Measurements from ENCODE around the gene MICAL3.

The MICAL3 gene

DNA sequence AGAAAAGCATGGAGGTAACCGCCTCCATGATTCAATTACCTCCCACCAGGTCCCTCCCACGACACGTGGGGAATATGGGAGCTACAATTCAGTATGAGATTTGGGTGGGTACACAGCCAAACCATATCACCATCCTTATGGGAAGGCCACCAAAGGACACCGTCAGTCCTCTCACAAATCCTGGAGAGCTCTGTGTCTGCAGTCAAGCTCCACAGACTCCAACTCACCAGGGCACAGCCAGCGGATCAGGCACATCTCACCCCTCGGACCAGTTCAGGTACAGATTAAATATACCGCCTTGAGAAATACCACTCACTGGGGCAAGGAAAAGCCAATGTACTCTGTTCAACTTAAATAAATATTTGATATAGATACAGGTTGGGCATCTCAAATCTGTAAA is 100.3 kb downstream of the MICAL3 start:
- DNase-seq, result no peak

GRCh38 chr22:17922925-17923903 is 101.1 kb downstream of the MICAL3 start:
- DNase-seq, result no peak

DNA sequence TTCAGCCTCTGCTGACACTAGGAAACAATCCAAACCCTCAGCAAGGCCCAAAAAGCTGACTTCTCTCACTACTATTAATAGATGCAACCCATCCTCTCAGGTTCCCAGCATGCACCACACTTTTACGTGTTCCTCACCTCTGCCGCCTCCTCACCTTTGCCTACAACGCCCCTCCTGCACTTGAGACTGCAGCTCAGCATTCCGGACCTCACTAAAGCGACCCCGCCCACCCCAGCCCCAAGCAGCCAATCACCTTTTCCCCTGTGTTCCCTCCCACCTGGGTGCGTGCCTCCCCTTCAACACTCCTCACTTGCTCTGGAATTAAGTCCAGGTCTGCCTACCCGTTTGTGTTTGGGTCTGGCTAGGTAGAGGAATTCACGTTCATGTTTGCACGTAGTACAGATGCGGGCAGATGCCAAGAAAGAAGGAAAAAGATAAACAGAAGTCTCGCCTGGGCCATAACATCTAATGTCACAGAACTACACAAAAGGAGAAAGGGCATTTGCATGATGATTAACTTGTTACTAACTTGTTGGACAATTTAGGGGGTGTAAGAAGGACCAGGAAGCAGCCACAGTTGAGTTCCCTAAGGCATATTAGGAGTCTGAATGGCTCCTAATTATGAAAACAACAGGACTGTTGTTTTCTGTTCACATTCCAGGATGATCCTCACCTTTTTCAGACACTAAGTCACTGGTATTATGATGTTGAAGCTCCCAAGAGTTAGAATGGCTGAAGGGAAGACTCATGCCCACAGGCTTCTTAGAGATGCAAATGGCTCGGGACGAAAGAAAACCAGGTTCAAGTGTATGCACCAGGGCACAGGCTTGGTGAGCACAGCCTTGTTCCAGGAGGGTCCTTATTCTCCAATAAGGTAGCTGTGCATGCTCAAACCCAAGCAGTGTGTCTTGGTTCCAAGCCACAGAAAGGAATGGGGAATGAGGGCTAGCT is 102.2 kb downstream of the MICAL3 start:
- no peak for DNase-seq

- DNase-seq, result no peak
These were observed 103.2 kb downstream of the MICAL3 start for GRCh38 chr22:17920992-17921650.

- no peak for DNase-seq
These were observed 104.2 kb downstream of the MICAL3 start for GRCh38 chr22:17920145-17920605.

DNA sequence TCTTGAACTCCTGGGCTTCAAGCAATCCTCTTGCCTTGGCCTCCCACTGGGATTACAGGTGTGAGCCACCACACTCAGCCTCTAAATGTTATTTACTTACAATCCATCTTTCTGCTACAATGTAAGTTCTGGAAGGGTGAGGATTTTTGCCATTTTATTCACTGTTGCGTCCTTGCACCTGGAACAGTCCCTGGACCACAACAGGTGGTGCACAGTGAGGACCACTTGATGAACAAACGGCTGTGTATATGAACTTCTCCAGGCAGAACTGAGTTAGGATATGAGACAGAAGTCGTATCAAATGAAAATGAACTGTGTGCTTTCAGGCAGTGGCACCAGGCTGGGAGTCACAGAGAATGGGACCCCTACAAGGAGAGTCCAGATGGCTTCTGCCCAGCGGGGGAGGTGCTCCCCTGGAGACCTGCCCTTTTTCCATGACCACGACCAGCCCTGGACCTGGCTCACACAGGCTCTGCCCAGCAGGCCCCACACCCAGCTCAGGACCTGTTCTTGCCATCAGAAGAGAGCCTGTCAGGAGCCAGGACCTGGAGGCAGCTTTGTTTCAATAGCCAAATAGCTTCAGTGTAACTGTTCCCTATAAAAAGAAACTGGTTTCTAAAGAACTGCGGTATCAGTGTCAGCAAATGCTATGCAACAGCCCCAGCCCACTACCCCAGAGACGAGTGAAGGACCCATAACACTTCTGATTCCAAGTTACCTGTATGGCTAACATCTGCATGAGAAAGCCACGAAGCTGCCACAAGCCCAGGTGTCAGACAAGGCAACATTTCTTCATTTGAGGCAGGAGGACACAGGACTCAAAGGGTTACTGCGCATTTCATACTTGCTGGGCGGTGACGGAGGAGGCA is 104.9 kb downstream of the MICAL3 start:
- DNase-seq, result no peak

- no peak for DNase-seq
These were observed 105.5 kb downstream of the MICAL3 start for GRCh38 chr22:17918840-17919239.

- DNase-seq, result no peak
These were observed 106.8 kb downstream of the MICAL3 start for GRCh38 chr22:17917490-17917983.

GRCh38 chr22:17916226-17916889 is 108.0 kb downstream of the MICAL3 start:
- no peak for DNase-seq

GRCh38 chr22:17915676-17916075 is 108.7 kb downstream of the MICAL3 start:
- DNase-seq, result no peak

GRCh38 chr22:17915188-17915587 is 109.2 kb downstream of the MICAL3 start:
- no peak for DNase-seq

GRCh38 chr22:17914474-17914873 is 109.9 kb downstream of the MICAL3 start:
- DNase-seq, result no peak

DNA sequence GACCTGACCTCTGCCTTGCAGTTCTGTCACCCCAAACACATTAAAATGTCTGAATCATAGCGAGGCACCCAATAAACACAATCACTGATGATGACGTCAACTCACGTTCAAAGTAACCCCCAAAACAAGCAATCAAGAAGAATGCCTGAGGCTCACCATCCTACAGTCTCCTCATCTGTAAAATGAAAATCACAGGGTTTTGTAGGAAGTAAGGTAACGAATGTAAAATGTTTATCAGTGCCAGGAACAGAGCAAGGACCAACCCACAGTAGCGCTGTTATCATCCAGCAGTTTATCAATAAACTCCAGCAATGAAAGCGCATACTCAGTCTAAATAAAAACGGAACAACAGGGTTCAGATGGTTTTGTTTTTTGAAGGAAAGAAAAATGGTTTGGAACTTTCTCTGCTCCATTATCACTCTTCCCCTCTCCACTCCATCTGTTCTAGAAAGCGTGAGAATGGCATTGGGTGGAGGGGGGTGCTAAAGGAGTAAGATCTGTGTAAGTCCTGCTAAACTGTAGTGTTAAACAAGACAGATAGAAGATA is 110.5 kb downstream of the MICAL3 start:
- no peak for DNase-seq

DNA sequence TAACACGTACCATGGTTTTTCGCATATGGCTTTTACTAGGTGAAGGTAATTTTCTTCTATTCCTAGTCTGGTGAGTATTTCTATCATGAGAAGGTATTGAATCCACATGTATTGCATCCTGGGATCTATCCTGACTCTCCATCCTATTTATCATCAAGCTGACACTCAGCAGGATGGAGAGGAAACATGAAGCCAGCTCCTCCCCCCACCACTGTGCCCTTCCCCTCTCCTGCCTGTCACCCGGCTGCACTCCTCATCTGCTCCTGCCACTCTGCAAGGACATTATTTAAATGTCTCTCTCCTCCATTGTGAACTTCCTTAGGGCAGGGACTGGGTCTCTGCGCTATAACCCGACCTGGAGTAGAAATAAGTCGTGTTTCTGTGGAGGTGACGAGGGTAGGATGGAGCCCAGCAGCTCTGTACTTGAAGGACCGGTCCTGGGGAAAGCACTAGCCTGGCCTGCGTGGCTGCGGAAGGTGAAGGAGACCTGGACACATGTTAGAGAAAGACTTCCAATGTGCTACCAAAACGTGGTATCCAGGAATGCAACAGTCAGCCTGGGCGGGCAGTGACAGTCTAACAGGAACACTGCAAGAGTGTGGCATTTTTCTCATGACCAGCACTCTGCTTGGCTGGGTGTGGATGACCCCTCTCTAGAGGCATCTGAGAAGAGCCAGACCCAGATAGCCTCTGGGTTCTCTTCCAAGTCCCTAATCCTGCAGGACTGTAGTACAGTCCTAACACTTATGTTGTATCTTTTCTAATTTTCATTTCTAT is 111.2 kb downstream of the MICAL3 start:
- no peak for DNase-seq

GRCh38 chr22:17911887-17912286 is 112.5 kb downstream of the MICAL3 start:
- DNase-seq, result no peak

DNA sequence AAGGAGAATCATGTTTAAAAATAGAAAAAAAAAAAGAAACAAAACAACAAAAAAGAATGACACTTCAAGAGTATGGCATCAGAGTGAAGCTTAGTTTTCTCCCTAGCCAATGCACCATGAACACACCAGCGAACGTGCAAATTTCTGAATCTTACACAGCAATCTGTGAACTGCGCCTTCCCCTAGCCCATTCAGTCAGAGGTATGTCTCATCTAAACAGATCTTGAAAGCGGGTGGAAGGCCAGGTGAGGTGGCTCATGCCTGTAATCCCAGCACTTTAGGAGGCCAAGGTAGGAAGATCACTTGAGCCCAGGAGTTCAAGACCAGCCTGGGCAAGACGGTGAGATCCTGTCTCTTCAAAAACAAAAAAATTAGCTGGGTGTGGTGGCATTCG is 113.1 kb downstream of the MICAL3 start:
- no peak for DNase-seq

DNA sequence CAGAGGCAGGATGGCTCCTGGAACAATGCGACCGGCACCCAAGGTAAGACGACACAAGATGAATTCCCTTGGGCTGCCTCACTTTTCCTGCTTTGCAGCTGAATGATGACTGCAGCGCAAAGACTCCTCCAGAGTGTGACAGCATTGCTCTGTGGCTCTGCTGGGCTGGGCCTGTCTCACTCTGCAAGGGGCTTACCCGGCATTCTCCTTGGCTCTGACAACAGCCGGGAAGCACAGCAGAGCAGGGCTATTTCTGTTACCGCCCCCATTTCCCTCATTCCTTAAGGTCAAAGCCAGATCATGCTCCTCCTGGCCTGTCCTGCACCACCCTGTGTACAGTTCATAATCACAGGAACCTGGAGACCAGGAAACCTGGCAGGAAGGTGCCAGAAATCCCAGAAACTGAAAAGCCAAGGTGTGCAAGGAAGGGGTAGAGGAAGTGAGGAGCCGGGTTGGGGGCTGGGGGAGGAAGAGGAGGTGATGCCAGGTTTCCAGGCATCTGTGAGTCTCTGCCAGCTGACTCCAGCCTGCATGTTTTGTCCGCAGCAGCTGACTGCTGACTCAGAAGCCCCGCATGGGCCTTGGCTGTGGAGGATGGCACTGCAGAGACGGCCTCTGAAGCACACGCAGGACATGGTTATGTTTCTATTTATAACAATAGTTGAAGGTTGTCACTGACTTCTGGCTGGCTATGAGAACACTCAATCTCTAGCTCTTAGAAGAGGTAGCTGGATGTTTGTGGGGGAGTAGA is 113.6 kb downstream of the MICAL3 start:
- DNase-seq, result no peak

- DNase-seq, result no peak
These were observed 116.7 kb downstream of the MICAL3 start for GRCh38 chr22:17907748-17908051.

DNA sequence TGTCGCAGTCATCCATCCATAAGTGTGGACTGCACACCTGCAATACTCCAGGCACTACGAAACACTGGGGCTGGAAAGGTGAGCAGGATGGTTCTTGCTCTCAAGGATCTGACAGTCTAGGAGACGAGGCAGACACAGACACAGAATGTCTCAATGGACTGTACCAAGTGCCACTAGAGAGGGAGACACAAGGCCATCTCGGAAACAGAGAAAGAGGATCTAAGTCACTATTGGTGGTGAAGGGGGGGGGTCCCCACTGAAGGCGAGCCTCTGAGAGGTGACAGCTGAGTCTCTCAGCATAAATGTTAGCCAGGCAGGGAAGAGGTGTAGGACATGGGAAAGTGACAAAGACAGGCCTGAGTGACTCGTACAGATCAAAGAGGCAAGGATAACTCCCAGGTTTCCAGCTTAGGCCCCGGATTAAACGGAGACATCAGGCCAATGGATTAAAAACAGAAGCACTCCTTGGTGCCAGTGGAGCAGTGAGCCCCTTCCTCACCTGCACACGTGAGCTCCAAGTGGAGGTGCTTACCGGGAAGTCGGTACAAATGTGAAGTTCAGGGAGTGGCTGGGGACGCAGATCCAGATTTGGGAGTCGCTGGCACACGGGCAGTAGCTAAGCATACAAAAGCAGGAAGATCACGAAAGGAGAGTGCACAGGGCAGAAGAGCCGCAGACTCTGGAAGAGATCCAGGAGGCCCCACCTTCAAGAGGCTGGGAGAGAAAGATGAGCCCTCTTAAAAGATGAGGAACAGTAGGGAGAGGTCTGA is 117.2 kb downstream of the MICAL3 start:
- no peak for DNase-seq
